Suppressor macrophage treated with lipopolysaccharide for 1 hour (primary cell): ENCODE data around the gene SLC12A7.
A peak's percentile ranks its signal among the peaks of the same experiment; 100 is the strongest.

Experiments used
- DNase-seq, 3 donors: peaks; one replicate each; pipeline ENCODE4 v3.0.0-alpha.2; 2020 to 2022

Gene SLC12A7

DNA sequence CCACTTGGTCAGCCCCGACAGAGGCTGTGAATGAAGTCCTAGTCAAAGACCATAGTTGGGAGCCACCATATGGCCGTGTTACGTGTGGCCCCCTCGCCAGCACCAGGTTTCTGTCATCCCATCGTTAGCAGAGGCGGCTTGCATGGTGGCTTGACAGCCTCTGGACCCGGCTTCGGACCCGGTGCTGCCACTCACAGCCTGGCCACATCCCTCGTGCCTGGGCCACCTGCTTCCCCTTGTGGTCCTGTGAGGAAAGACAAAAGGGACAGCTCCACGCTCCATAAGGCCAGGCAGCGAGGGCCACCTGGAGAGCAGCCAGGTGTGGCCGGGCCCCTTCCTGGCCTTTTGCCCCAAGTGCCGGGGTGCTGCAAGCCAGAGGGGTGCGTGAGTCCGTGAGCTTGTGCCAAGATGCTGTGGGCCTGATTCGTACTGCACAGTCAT, 97.1 kb downstream of the SLC12A7 start:
- no peak for DNase-seq

DNA sequence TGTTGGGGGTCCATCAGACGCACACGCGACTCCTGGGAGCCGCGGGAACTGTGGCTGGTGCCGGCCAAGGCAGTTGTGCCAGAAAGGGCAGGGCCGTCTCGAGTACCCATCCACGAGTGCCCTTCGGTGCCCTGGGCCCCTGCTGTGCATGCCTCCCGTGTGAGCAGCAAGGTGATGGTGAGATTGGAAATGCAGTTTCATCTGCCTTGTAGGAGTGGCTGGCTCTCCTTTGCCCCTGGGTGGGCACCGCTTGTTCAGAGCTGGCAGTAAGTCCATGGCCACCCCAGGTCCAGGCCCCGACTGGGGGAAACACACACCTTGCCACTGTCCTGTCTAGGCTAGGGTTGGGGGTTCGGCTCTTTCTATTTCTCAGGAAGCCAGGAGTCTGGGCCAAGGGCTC, 97.5 kb downstream of the SLC12A7 start:
- no peak for DNase-seq

DNA sequence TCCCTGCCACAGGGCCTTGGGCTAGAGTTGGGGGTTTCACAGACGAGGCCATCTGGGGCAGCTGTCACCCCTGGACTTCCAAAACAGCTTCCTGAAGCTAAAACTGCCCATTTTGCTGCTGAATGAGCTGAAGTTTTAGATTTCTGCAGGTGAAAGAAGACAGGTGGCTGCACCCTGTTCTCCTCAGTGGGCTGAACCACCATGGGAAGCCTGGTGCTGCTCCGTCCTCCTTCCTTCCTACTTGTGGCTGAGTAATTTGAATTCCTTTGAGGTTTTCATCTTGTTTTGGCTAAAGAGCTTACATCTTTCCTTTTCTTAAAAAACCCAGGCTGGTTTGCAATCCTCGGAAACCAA, 97.9 kb downstream of the SLC12A7 start:
- DNase-seq: no peak

GRCh38 chr5:1013238-1013947, 98.5 kb downstream of the SLC12A7 start:
- no peak for DNase-seq

DNA sequence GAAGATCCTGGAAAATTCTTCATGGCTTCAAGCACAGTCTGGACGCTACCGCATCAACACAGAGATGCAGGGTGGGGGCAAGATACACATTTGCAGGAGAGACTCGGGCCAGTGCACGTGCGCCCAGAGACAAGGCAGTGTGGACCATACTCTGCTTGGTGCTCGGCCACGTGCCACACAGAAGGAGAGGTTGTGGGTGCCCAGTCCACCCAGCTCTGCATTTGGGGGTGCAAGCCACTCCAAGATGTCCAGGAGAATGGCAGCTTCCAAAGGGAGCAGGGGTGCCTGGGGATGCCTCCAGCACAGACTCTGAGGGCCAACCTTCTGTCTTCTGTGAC, 99.0 kb downstream of the SLC12A7 start:
- no peak for DNase-seq

GRCh38 chr5:1012313-1012841, 99.5 kb downstream of the SLC12A7 start:
- DNase-seq: no peak

- no peak for DNase-seq
Measured at GRCh38 chr5:1011741-1012312, 100.0 kb downstream of the SLC12A7 start.

DNA sequence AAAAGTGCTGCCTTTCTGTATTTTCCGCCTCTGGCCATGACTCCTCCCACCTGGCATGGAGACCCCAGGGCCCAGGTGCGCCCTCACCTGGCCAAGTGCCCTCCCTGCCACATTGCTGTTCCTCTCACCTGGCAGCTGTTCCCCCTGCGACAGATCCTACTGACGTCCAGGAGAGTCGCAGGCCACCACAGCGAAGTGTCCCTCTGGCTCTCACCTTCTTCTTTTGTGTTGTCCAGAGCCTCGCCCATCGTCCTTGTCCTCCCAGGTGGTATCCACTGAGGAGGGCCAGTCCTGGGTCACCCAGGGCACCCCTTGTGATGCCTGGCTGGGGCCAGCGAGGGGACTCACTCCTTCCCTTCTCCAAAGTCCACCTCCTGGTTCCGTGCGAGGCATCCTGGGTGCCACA, 100.6 kb downstream of the SLC12A7 start:
- peak; percentile 12 to 39 (median 24) for DNase-seq

- no peak for DNase-seq
Measured at GRCh38 chr5:1010641-1011046, 101.2 kb downstream of the SLC12A7 start.

- no peak for DNase-seq
Measured at GRCh38 chr5:1010181-1010510, 101.7 kb downstream of the SLC12A7 start.

- DNase-seq: no peak
Measured at GRCh38 chr5:1009359-1010180, 102.3 kb downstream of the SLC12A7 start.

GRCh38 chr5:1008451-1009358, 103.2 kb downstream of the SLC12A7 start, which contains the start of gene NKD2:
Gene NKD2, plus strand, starts transcription at chr5:1008802. Its CDS starts 256 bp downstream, at chr5:1009058.
- peak; percentile 25 to 78 (median 40) for DNase-seq

DNA sequence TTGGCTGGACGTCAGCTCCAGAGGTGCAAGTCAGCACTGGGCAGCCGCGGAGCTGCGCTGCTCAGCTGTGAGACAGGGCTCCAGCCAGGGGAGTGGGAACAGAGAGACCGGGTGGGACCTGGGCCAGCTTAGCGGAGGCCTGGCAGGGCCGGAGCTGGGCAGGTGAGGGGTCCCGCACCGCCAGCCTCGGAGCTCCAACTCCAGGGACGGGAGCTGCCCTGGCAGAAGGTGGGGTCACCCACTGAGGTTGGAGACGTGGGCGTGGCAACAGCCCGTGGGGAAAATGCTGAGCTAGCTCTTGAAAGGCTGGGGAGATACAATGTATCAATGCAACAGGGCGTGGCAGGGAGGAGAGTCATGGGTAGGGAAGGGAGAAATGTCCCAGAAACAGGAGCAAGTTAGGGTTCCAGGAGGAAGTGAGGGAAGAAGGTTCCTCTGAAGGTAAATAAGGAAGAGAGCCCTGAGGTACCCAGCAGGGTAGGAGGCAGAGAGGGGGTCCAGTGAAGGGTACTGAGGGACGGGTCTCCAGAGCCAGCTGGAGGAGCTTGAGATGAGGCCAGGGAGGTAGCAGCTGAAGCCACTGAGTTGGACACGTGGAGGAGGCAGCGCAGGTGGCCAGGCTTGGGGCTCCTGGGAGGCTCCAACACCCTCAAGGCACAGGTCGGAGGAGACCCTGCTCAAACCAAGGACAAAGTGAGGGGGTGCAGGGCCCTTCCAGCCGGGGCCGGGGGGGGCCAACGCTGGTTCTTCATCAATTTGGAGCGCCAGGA, 104.0 kb downstream of the SLC12A7 start:
- DNase-seq: no peak

DNA sequence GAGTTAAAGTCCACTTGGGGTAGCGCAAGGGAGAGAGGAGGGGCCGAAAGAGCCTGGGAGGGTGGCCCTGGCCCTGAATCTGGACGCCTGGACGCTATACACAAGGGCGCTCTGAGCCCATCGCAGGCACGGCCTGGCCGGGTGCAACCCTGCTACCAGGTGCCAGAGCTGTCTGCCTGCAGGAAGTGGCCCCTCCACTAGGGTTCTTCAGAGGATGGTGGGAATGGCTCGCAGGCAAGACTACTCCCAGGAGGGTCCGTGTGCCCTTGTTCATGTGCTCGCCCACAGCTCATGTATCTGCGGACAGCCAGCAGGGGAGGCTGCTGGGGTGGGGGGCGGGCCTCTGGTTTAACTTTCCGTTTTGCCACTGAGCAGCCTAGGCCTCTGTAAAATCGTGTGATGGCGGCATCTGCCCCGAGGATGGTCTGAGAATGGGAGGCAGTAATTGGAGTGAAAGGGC, 104.6 kb downstream of the SLC12A7 start:
- DNase-seq: no peak

GRCh38 chr5:1006656-1007071, 105.2 kb downstream of the SLC12A7 start:
- no peak for DNase-seq

DNA sequence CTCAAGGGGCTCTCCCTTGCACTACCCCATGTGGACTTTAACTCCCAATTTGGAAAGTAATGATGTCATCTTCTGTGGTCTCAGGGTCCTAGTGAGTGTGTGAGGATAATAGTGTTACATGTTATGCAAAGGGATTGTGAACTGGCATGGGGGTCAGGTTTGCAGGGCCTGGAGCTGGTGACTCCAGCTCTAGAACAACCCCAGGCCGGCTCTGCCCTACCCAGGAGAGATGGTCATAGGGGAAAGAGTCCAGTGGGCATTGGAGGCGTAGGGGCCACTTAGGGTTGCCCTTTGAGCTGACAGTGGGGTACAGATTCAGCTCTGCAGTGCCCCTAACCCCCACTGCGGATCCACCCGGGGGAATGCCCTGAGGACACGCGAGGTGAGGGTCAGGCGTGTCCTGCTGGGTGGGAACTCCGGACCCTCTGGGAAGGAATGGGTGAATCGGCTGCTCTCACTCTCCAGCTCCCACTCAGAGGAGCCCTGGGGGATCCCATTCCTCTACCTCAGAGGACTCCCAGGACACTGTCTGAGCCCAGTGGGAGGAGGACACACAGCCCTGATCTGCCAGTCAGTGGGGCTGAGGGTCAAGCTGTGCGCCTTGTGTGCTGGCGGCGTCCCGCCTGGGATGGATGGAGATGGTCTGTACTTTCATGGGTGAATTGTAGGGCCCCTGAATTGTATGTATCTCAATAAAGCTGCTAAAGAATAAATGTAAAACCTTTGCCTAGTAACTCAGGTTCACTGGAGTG, 105.8 kb downstream of the SLC12A7 start:
- DNase-seq: no peak

- no peak for DNase-seq
Measured at GRCh38 chr5:1005249-1005851, 106.5 kb downstream of the SLC12A7 start.

DNA sequence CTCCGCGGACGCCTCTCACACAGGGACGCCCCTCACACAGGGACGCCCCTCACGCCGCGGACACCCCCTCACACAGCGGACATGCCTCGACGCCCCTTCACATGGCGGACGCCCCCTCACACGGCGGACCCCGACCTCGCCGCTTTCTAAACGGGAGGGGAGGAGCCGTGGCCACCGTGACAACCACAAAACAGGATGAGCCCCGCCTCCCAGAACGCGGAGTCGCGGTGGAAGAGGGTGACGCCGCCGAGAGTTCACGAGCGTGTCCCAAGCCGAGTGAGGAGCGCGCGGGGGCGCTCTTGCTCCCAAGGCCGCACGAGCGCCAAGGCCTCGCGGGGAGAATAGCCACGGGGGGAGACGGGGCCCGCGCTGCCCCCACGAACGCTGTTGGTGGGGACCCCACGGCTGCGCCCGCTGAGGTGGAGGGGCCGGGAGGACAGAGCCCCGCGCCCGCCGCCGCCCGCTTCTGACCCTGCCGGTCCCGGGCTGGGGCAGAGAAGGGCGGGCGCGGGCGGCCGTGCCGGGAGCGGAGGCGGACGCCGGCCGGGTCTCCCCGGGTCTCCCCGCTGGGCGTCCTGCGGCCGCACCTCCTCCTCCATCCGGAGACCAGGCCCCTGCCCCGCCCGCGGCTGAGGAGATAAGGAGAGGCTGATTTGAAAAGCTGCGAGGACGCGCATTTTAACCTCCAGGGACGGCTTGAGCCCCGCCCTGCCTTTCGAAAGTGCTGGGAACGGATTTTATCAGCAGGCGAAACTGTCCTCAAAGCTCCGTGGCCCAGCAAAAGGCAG, 107.2 kb downstream of the SLC12A7 start:
- peak; percentile 57 to 83 (median 75) for DNase-seq

- no peak for DNase-seq
Measured at GRCh38 chr5:1003296-1003937, 108.4 kb downstream of the SLC12A7 start.
